Astrocyte (in vitro differentiated cells and primary cell): Measurements from ENCODE around the gene ASPHD2.

Source experiments
- EZH2 ChIP-seq: IDR thresholded peaks from 2 replicates; pipeline ENCODE4 v1.6.1; 2012; ENCODE audit warnings: mild to moderate bottlenecking, low read length, inconsistent platforms; ENCODE audit not compliant: insufficient read depth
- TF ChIP-seq, protein P1 (sequence below): IDR thresholded peaks from 2 replicates; pipeline ENCODE4 v1.5.1; 2011; ENCODE audit warnings: low read depth, mild to moderate bottlenecking, inconsistent platforms, low read length, moderate library complexity; ENCODE audit not compliant: insufficient read depth

DNA sequence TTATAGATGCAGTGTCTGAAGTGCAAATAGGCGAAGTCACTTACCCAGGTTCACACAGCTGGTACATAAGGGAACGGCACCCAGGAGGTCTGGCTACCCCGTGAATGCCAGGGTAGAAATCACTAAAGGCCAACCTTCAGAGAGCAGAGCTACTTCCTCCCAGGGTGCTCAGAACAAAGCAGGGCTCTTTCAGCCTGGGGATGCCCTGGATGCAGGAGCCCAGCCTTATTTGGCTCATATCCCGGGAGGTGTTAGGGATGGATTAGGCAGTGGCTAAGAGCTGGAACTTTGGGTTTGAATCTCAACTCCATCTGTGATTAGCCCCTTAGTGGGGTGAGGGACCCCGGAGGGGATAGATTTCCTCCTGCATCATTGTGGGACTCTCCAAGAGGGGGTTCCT is 33.1 kb upstream of the ASPHD2 start:
- TF ChIP-seq, protein P1, sequence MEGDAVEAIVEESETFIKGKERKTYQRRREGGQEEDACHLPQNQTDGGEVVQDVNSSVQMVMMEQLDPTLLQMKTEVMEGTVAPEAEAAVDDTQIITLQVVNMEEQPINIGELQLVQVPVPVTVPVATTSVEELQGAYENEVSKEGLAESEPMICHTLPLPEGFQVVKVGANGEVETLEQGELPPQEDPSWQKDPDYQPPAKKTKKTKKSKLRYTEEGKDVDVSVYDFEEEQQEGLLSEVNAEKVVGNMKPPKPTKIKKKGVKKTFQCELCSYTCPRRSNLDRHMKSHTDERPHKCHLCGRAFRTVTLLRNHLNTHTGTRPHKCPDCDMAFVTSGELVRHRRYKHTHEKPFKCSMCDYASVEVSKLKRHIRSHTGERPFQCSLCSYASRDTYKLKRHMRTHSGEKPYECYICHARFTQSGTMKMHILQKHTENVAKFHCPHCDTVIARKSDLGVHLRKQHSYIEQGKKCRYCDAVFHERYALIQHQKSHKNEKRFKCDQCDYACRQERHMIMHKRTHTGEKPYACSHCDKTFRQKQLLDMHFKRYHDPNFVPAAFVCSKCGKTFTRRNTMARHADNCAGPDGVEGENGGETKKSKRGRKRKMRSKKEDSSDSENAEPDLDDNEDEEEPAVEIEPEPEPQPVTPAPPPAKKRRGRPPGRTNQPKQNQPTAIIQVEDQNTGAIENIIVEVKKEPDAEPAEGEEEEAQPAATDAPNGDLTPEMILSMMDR = no peak
- no peak for TF ChIP-seq EZH2
